ENCODE data around the gene G2E3.

DNA sequence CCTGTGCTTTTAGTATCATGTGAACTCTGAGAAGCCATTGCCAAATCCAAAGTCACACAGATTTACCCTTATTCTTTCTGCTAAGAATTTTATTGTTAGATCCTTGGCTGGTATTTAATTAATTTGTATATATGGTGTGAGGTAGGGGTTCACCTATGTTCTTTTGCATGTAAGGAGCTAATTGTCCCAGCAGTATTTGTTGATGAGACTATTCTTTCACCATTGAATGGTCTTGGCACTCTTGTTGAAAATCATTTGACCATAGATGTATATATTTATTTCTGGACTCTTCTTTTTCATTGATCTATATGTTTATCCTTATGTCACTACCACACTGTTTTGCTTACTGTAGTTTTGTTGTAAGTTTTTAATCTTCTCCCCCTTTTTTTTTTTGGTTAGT, 26.2 kb downstream of the G2E3 start:
- TF ChIP-seq CTCF (IDR thresholded peaks at IDR 0.05), result no peak
- no peak for TF ChIP-seq POLR2A (IDR thresholded peaks at IDR 0.05)
